Prostate gland (tissue), 2 donors: ENCODE data around the gene SMDT1. TPM values are rescaled to one million over a fixed set of nuclear protein-coding genes. Genes with fewer than 3 reads are reported as not detected.
"Not testable (repeated sequence)": the region's sequence is repeated elsewhere in the genome, so short reads cannot be mapped to it uniquely, and the experiment has no call there.

Experiments
- DNase-seq: peaks from one replicate; pipeline ENCODE4 v3.0.0-alpha.2; 2019; ENCODE audit warnings: low spot score
- H3K27ac ChIP-seq, 2 donors: fragments of 200-600 bp; sonication (generic); 2 replicates each; pipeline ENCODE4 v1.5.1; 2017 to 2019
- H3K27me3 ChIP-seq: fragments of 200-600 bp; sonication (generic); replicated peaks from 2 replicates; pipeline ENCODE4 v1.5.1; 2019; ENCODE audit not compliant: insufficient read depth
- H3K36me3 ChIP-seq, 2 donors: fragments of 200-600 bp; sonication (generic); 1 replicate in 1 of 2; 2 replicates in 1 of 2; pipeline versions ENCODE4 v1.5.1 to v1.8.1; 2017 to 2019
- H3K4me1 ChIP-seq: fragments of 200-600 bp; sonication (generic); replicated peaks from 2 replicates; pipeline ENCODE4 v1.5.1; 2019
- H3K4me3 ChIP-seq, 2 donors: fragments of 200-600 bp; sonication (generic); 2 replicates each; pipeline ENCODE4 v1.5.1; 2017 to 2019
- H3K9me3 ChIP-seq: fragments of 200-600 bp; sonication (generic); 2 replicates; pipeline ENCODE4 v1.5.1; 2017
- POLR2A ChIP-seq: fragments of 450-650 bp; IDR thresholded peaks from one replicate; pipeline ENCODE4 v1.6.1; 2016; ENCODE audit warnings: antibody characterized with exemption, mild to moderate bottlenecking
- POLR2AphosphoS5 ChIP-seq: sonication (generic); formaldehyde crosslinking; IDR thresholded peaks from one replicate; pipeline ENCODE4 v1.6.1; 2017; ENCODE audit warnings: antibody characterized with exemption
- WGBS: methylation state at CpG from one replicate; pipeline ENCODE4 v1.1.5; 2018; 5-methylcytosine and 5-hydroxymethylcytosine counted together
- intact Hi-C: fragments of 100-400 bp; cut with DNase I; formaldehyde crosslinking; loops from one replicate; pipeline ENCODE4 v1.14.2; 2022
- total RNA-seq, 2 donors: library from RNA; depleted of rRNA; stranded (reverse); fragments of >200 nt; gene quantifications; one replicate each; pipeline ENCODE4 v1.1.0, GENCODE V29; 2016
- TF ChIP-seq, protein P1 (sequence below), 4 experiments: fragments of 200-600 bp in 2 of 4; fragments of 450-650 bp in 2 of 4; sonication (generic) in 2 of 4; IDR thresholded peaks; 1 replicate in 3 of 4; 2 replicates in 1 of 4; pipeline ENCODE4 v1.5.1; 2016 to 2019; ENCODE audit warnings: antibody characterized with exemption in 4 of 4, mild to moderate bottlenecking in 2 of 4, moderate library complexity in 2 of 4

Gene SMDT1
- total RNA-seq, 2 donors from 2014 or later, result 19.1 to 35.8 TPM

DNA sequence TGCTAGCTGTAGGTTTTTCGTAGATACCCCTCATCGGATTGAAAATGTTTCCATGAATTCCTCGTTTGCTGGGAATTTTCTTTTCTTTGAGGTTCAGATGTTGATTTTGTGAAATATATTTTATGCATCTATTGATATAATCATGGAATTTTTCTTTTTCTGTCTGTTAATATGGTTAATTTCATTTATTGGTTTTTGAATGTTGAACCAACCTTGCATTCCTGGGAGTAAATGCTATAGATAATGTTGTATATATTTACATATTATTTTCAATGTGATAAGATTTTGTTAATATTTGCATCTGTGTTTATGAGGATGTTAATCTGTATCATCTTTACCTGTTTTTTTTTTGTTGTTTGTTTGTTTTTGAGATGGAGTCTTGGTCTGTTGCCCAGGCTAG is 21.7 kb downstream of the SMDT1 start:
- H3K27me3 ChIP-seq, result no peaks in the 10 kb centered on the region
- H3K4me1 ChIP-seq, result no peaks in the 10 kb centered on the region
- no peaks in the 10 kb centered on the region for H3K36me3 ChIP-seq
- H3K9me3 ChIP-seq, result no peaks in the 10 kb centered on the region
- whole genome bisulfite sequencing, result 98% methylated on average over 3 of the region's 3 CpGs
- H3K4me3 ChIP-seq, result no peak overlapping the region
- intact Hi-C loops, result no loop called here
- DNase-seq, result no peak
- no peak for TF ChIP-seq POLR2AphosphoS5
- TF ChIP-seq, protein P1, sequence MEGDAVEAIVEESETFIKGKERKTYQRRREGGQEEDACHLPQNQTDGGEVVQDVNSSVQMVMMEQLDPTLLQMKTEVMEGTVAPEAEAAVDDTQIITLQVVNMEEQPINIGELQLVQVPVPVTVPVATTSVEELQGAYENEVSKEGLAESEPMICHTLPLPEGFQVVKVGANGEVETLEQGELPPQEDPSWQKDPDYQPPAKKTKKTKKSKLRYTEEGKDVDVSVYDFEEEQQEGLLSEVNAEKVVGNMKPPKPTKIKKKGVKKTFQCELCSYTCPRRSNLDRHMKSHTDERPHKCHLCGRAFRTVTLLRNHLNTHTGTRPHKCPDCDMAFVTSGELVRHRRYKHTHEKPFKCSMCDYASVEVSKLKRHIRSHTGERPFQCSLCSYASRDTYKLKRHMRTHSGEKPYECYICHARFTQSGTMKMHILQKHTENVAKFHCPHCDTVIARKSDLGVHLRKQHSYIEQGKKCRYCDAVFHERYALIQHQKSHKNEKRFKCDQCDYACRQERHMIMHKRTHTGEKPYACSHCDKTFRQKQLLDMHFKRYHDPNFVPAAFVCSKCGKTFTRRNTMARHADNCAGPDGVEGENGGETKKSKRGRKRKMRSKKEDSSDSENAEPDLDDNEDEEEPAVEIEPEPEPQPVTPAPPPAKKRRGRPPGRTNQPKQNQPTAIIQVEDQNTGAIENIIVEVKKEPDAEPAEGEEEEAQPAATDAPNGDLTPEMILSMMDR (IDR thresholded peaks at IDR 0.05), result no peak
- H3K27ac ChIP-seq, result no peak overlapping the region

GRCh38 chr22:42104332-42104860 is 24.9 kb downstream of the SMDT1 start:
- intact Hi-C loops, H3K4me3 ChIP-seq, H3K4me1 ChIP-seq, H3K9me3 ChIP-seq, H3K27ac ChIP-seq, H3K36me3 ChIP-seq, H3K27me3 ChIP-seq, DNase-seq: not testable (repeated sequence)
- whole genome bisulfite sequencing, result 88% methylated on average over 6 of the region's 6 CpGs

DNA sequence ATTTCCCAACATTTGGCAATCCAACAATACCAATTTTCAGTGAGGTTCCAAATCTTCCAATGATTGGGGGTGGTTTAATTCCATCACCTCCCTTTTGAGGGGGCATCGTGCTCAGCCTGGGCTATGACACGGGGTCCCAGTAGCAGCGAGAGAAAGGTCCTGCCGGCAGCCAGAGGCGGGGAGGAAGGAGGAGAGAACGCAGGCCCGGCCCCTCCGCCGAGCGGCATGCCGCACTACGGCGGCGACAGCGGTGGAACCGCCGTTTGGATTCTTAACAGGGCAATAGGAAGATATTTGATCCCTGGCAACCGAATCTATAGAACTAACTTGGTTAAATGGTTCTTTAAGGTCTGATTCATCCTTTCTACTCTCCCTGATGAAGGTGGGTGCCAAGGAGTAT is 29.3 kb downstream of the SMDT1 start:
- no peak overlapping the region for H3K27ac ChIP-seq
- no peaks in the 10 kb centered on the region for H3K27me3 ChIP-seq
- H3K4me3 ChIP-seq, result no peak overlapping the region
- no peak for DNase-seq
- no peaks in the 10 kb centered on the region for H3K9me3 ChIP-seq
- no peaks in the 10 kb centered on the region for H3K36me3 ChIP-seq
- no peaks in the 10 kb centered on the region for H3K4me1 ChIP-seq
- WGBS, result 70% methylated on average over 18 of the region's 18 CpGs
- intact Hi-C loops, result no loop called here
- TF ChIP-seq POLR2AphosphoS5 (no peak), POLR2A (no peak)
- TF ChIP-seq, protein P1 (IDR thresholded peaks at IDR 0.05), result no peak

- H3K4me1 ChIP-seq, result no peaks in the 10 kb centered on the region
- no peaks in the 10 kb centered on the region for H3K36me3 ChIP-seq
- 90% methylated on average over 4 of the region's 4 CpGs for WGBS
- DNase-seq, result no peak
- no peak overlapping the region for H3K27ac ChIP-seq
- H3K4me3 ChIP-seq, result no peak overlapping the region
- H3K9me3 ChIP-seq, result no peaks in the 10 kb centered on the region
- H3K27me3 ChIP-seq, result no peaks in the 10 kb centered on the region
- no peak for TF ChIP-seq POLR2A
- TF ChIP-seq POLR2AphosphoS5, result no peak
- TF ChIP-seq, protein P1 (IDR thresholded peaks at IDR 0.05), result no peak
- intact Hi-C loops, result no loop called here
Observed at GRCh38 chr22:42111798-42112197, 32.3 kb downstream of the SMDT1 start.

DNA sequence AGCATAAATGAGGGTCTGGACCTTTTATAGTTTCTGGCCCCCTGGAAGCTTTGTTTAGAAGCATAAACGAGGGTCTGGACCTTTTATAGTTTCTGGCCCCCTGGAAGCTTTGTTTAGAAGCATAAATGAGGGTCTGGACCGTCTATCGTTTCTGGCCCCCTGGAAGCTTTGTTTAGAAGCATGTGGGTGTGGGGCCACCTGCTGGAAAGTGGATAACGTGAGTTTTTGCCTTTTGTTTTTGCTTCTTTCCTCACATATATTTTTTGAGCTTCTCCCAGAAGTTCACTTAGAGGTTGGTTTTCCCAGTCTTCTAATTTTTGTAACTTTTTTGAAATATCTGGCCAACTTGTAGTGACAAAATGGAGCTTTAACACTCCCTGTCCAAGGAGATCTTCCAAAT is 33.3 kb downstream of the SMDT1 start:
- H3K36me3 ChIP-seq, H3K4me3 ChIP-seq, DNase-seq, intact Hi-C loops, H3K27me3 ChIP-seq, H3K4me1 ChIP-seq, H3K9me3 ChIP-seq, H3K27ac ChIP-seq: not testable (repeated sequence)
- WGBS, result 29% methylated on average over 4 of the region's 4 CpGs

DNA sequence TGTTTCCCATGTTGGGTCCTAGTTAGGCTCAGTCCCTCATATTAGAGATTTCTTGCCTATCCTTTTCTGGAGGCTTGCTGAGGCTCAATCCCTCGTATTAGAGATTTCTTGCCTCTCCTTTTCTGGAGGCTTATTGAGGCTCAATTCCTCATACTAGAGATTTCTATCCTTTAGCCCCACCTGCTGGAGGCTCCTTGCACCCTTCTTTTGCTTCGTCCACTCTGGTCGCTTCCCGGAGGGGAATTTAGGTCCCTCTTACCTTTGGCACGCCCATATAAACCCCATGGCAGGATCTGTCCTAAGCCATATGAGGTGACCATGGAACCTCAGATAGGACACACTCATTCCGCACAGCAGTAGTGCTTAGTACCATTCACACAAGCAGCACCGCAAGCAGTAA is 35.2 kb downstream of the SMDT1 start:
- no peaks in the 10 kb centered on the region for H3K27me3 ChIP-seq
- no peaks in the 10 kb centered on the region for H3K36me3 ChIP-seq
- intact Hi-C loops, result no loop called here
- no peak for TF ChIP-seq POLR2A
- TF ChIP-seq, protein P1 (IDR thresholded peaks at IDR 0.05), result no peak
- no peak for TF ChIP-seq POLR2AphosphoS5
- H3K27ac ChIP-seq, result no peak overlapping the region
- no peaks in the 10 kb centered on the region for H3K9me3 ChIP-seq
- H3K4me3 ChIP-seq, result no peak overlapping the region
- H3K4me1 ChIP-seq, result no peaks in the 10 kb centered on the region
- 95% methylated on average over 7 of the region's 7 CpGs for WGBS
- DNase-seq, result no peak

DNA sequence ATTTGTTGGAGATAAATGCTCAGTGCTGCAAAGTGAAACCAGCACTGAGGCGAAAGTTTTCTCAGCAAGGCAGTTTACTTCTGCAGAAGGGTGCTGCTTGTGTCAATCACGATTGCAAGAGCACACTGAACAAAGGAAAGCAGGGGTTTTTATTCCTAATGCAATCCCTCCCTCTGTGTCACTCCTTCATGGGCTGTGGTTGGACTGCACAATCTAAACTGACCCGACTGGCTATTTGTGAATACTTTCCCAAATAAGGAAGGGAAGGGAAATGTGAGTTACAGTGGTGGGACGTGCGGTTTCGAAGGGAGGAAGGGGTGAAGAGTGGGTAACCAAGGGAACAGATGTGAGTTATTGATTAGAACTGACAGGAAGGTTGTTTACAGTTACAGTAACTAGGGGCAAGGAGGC is 35.9 kb downstream of the SMDT1 start:
- H3K4me3 ChIP-seq, H3K4me1 ChIP-seq, H3K36me3 ChIP-seq, H3K27me3 ChIP-seq, intact Hi-C loops, DNase-seq, H3K9me3 ChIP-seq, H3K27ac ChIP-seq: not testable (repeated sequence)
- WGBS, result 80% methylated on average over 6 of the region's 6 CpGs
